Upper lobe of left lung (tissue), 4 donors: ENCODE data around the gene ARIH2.

Experiments
- CTCF ChIP-seq, 6 experiments: fragments of 450-650 bp in 4 of 6; fragments of 200-600 bp in 2 of 6; sonication (generic) in 2 of 6; IDR thresholded peaks; one replicate each; pipeline ENCODE4 v1.5.1; 2016 to 2019; ENCODE audit warnings: antibody characterized with exemption in 6 of 6
- POLR2A ChIP-seq, 4 donors: fragments of 450-650 bp; IDR thresholded peaks; one replicate each; pipeline ENCODE4 v1.5.1; 2016 to 2017; ENCODE audit warnings: antibody characterized with exemption in 4 of 4, mild to moderate bottlenecking in 2 of 4

- TF ChIP-seq CTCF (IDR thresholded peaks at IDR 0.05) (peak; percentile 8 to 55 (median 24)), POLR2A (IDR thresholded peaks at IDR 0.05) (peak in 3 of 4 donors; percentile 80 to 91 (median 90))
These were observed at the start of gene ARIH2 for GRCh38 chr3:48918388-48919214.
